HepG2 (cell line): Measurements from ENCODE around the gene L3MBTL1.

ENCODE experiments used
- ASH2L ChIP-seq: fragments of 300-600, 200-600 bp; sonication (generic); IDR thresholded peaks from 2 replicates; pipeline ENCODE4 v1.7.0; 2017; ENCODE audit warnings: low read depth, mild to moderate bottlenecking, moderate library complexity, mixed read lengths, low read length; ENCODE audit not compliant: insufficient read length
- CHD2 ChIP-seq: IDR thresholded peaks from 2 replicates; pipeline ENCODE4 v1.6.1; 2011; ENCODE audit warnings: low read depth, low read length, improper control_type of control experiment
- DPF2 ChIP-seq: sonication (generic); formaldehyde crosslinking; IDR thresholded peaks from 2 replicates; pipeline ENCODE4 v1.4.0; 2020; ENCODE audit warnings: mild to moderate bottlenecking, low read depth, missing genetic modification reagents, borderline replicate concordance
- EHMT2 ChIP-seq: fragments of 200-600 bp; sonication (generic); IDR thresholded peaks from 2 replicates; pipeline ENCODE4 v1.7.0; 2017; ENCODE audit warnings: antibody characterized with exemption, low read depth, low read length, borderline replicate concordance
- SETDB1 ChIP-seq: sonication (generic); formaldehyde crosslinking; IDR thresholded peaks from 2 replicates; pipeline ENCODE4 v1.5.1; 2020; ENCODE audit warnings: missing genetic modification reagents, mild to moderate bottlenecking, borderline replicate concordance
- SRSF1 ChIP-seq: fragments of 200-400 bp; formaldehyde crosslinking; optimal IDR thresholded peaks from 2 replicates; pipeline ENCODE3; 2017; ENCODE audit warnings: mild to moderate bottlenecking, low read depth, low read length, moderate library complexity
- ZNF337 ChIP-seq: sonication (generic); formaldehyde crosslinking; IDR thresholded peaks from 2 replicates; pipeline ENCODE4 v1.5.1; 2020; ENCODE audit warnings: missing genetic modification reagents, low read depth, mild to moderate bottlenecking, borderline replicate concordance
- ZNF552 ChIP-seq: sonication (generic); formaldehyde crosslinking; IDR thresholded peaks from 2 replicates; pipeline ENCODE4 v1.9.0; 2022; ENCODE audit warnings: missing genetic modification reagents, mild to moderate bottlenecking, borderline replicate concordance
- TF ChIP-seq, protein P1 (sequence below): sonication (generic); formaldehyde crosslinking; IDR thresholded peaks from 2 replicates; pipeline ENCODE4 v1.5.1; 2020; ENCODE audit warnings: mild to moderate bottlenecking, missing genetic modification reagents, borderline replicate concordance

DNA sequence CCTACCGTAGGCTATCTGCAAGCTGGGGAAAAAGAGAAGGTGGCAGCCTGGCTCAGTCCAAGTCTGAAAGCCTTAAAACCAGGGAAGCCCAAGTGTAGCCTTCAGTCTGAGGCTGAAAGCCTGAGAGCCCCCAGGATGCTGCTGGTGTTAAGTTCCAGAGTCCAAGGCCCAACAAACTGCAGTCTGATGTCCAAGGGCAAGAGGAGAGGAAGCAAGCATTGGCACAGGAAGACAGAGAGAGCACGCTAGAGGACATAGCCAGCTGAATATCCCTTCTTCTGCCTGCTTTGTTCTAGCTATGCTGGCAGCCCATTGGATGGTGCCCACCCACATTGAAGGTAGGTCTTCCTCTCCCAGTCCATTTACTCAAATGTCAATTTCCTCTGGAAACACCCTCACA is 12.1 kb upstream of the L3MBTL1 start:
- TF ChIP-seq, protein P1, sequence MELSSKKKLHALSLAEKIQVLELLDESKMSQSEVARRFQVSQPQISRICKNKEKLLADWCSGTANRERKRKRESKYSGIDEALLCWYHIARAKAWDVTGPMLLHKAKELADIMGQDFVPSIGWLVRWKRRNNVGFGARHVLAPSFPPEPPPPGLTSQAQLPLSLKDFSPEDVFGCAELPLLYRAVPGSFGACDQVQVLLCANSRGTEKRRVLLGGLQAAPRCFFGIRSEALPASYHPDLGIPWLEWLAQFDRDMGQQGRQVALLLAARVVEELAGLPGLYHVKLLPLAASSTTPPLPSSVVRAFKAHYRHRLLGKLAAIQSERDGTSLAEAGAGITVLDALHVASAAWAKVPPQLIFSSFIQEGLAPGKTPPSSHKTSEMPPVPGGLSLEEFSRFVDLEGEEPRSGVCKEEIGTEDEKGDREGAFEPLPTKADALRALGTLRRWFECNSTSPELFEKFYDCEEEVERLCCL (CRISPR knock-in tag), result no peak
- TF ChIP-seq ZNF337 (CRISPR knock-in tag), result no peak
- TF ChIP-seq SRSF1, result no peak
- no peak for TF ChIP-seq CHD2
- no peak for TF ChIP-seq ASH2L
- no peak for TF ChIP-seq SETDB1 (CRISPR knock-in tag)
- no peak for TF ChIP-seq ZNF552 (CRISPR knock-in tag)
- TF ChIP-seq DPF2 (CRISPR knock-in tag), result no peak
- TF ChIP-seq EHMT2, result no peak
